A549 (cell line): ENCODE measurements around the gene CPLANE2. TPM values are rescaled to one million over a fixed set of nuclear protein-coding genes. Genes with fewer than 3 reads are reported as not detected.

Experiments used
- ATAC-seq, 2 experiments: fragments of 200-7000 bp in 1 of 2; fragments of >200 bp in 1 of 2; cut with Nextera tagmentation in 1 of 2; cut with Tn5 transposase in 1 of 2; 3 replicates each; pipeline versions ENCODE4 v1.8.0 to v1.9.1; 2018 to 2020; ENCODE audit warnings: mild to moderate bottlenecking in 1 of 2, moderate library complexity in 1 of 2
- CTCF ChIA-PET: fragments of 300-600 bp; sonication (Branson Sonifier 250); formaldehyde crosslinking; extraction: SDS; loops from one replicate; lab custom pipeline; 2021; ENCODE audit warnings: antibody characterized with exemption, inconsistent platforms; lab: Yijun Ruan, JAX
- POLR2A ChIA-PET: fragments of 350-600 bp; formaldehyde crosslinking; extraction: SDS; loops from one replicate; lab custom pipeline; 2021; ENCODE audit warnings: antibody characterized with exemption, inconsistent platforms; lab: Yijun Ruan, JAX
- DNase-seq, 2 experiments: peaks; one replicate each; pipeline versions ENCODE4 v3.0.0 to v3.0.0-alpha.2; 2011 to 2016; ENCODE audit warnings: low read depth in 1 of 2, low spot score in 1 of 2
- FAIRE-seq: peaks from 2 replicates; lab custom pipeline; 2011; peaks lifted over from hg19 to GRCh38; lab: Jason Lieb, UNC
- H3K27ac ChIP-seq, 2 experiments: fragments of >200 bp; sonication (Bioruptor Twin); formaldehyde crosslinking; 3 replicates each; pipeline ENCODE4 v1.5.1; 2016 to 2017
- H3K4me1 ChIP-seq: fragments of >200 bp; sonication (Bioruptor Twin); formaldehyde crosslinking; 3 replicates; pipeline ENCODE4 v1.6.1; 2016
- H3K4me2 ChIP-seq: fragments of >200 bp; sonication (Bioruptor Twin); formaldehyde crosslinking; 3 replicates; pipeline ENCODE4 v1.6.1; 2016
- H3K4me3 ChIP-seq: fragments of >200 bp; sonication (Bioruptor Twin); formaldehyde crosslinking; 3 replicates; pipeline ENCODE4 v1.5.1; 2016
- H3K9me3 ChIP-seq: fragments of >200 bp; sonication (Bioruptor Twin); formaldehyde crosslinking; 3 replicates; pipeline ENCODE4 v1.6.1; 2016
- BCL3 ChIP-seq: fragments of >200 bp; sonication (Bioruptor Twin); formaldehyde crosslinking; IDR thresholded peaks from 3 replicates; pipeline ENCODE4 v1.6.1; 2016
- BHLHE40 ChIP-seq: IDR thresholded peaks from 2 replicates; pipeline ENCODE4 v1.6.1; 2012; ENCODE audit warnings: low read depth, low read length, inconsistent platforms
- CEBPB ChIP-seq, 2 experiments: fragments of >200 bp in 1 of 2; sonication (Bioruptor Twin) in 1 of 2; formaldehyde crosslinking in 1 of 2; IDR thresholded peaks; 2 replicates each; pipeline ENCODE4 v1.6.1; 2012 to 2016
- CHD4 ChIP-seq: fragments of 200-600 bp; sonication (generic); IDR thresholded peaks from 2 replicates; pipeline ENCODE4 v1.6.1; 2016; ENCODE audit warnings: antibody characterized with exemption, mild to moderate bottlenecking, borderline replicate concordance
- EHF ChIP-seq: fragments of 250-450 bp; sonication (Bioruptor Pico); IDR thresholded peaks from 2 replicates; pipeline ENCODE4 v1.5.0; 2020; ENCODE audit warnings: mild to moderate bottlenecking
- EHMT2 ChIP-seq: fragments of 200-600 bp; sonication (generic); IDR thresholded peaks from 2 replicates; pipeline ENCODE4 v1.6.1; 2016; ENCODE audit warnings: antibody characterized with exemption, low read depth, mild to moderate bottlenecking, moderate library complexity
- ELK1 ChIP-seq: fragments of 150-350 bp; IDR thresholded peaks from 2 replicates; pipeline ENCODE4 v1.6.1; 2014; ENCODE audit warnings: low read depth, mild to moderate bottlenecking, low read length
- EP300 ChIP-seq, 2 experiments: fragments of >200 bp; sonication (Bioruptor Twin); formaldehyde crosslinking; IDR thresholded peaks; 2 replicates in 1 of 2; 3 replicates in 1 of 2; pipeline ENCODE4 v1.6.1; 2016 to 2017
- ESRRA ChIP-seq: fragments of 150-350 bp; IDR thresholded peaks from 2 replicates; pipeline ENCODE4 v1.6.1; 2014; ENCODE audit warnings: mild to moderate bottlenecking, low read length, borderline replicate concordance
- FOSB ChIP-seq: fragments of 250-450 bp; sonication (Bioruptor Pico); IDR thresholded peaks from 2 replicates; pipeline ENCODE4 v1.5.0; 2020; ENCODE audit warnings: mild to moderate bottlenecking, moderate library complexity
- GATA3 ChIP-seq: IDR thresholded peaks from 2 replicates; pipeline ENCODE4 v1.6.1; 2012; ENCODE audit warnings: borderline replicate concordance
- HOXA7 ChIP-seq: fragments of 250-450 bp; sonication (Bioruptor Pico); IDR thresholded peaks from 2 replicates; pipeline ENCODE4 v1.5.0; 2020; ENCODE audit warnings: mild to moderate bottlenecking, moderate library complexity
- HOXB5 ChIP-seq: fragments of 250-450 bp; sonication (Bioruptor Pico); IDR thresholded peaks from 2 replicates; pipeline ENCODE4 v1.5.0; 2020; ENCODE audit warnings: mild to moderate bottlenecking, moderate library complexity
- MAX ChIP-seq: IDR thresholded peaks from 2 replicates; pipeline ENCODE4 v1.6.1; 2012
- NFE2L2 ChIP-seq: fragments of 150-350 bp; conservative IDR thresholded peaks from 2 replicates; pipeline ENCODE4 v1.6.1; 2014; ENCODE audit warnings: low read length
- PBX3 ChIP-seq: IDR thresholded peaks from 2 replicates; pipeline ENCODE4 v1.6.1; 2012
- PHF8 ChIP-seq: fragments of 200-600 bp; sonication (generic); IDR thresholded peaks from 2 replicates; pipeline ENCODE4 v1.6.1; 2016; ENCODE audit warnings: low read depth, mild to moderate bottlenecking, antibody characterized with exemption, moderate library complexity, borderline replicate concordance
- RFX5 ChIP-seq: fragments of 450-650 bp; IDR thresholded peaks from 2 replicates; pipeline ENCODE4 v1.7.1; 2014; ENCODE audit warnings: antibody characterized with exemption, mild to moderate bottlenecking, moderate library complexity
- SREBF2 ChIP-seq: fragments of 450-650 bp; IDR thresholded peaks from 2 replicates; pipeline ENCODE4 v1.6.1; 2014; ENCODE audit warnings: mild to moderate bottlenecking, moderate library complexity
- TFCP2L1 ChIP-seq: fragments of 250-450 bp; sonication (Bioruptor Pico); IDR thresholded peaks from 2 replicates; pipeline ENCODE4 v1.5.0; 2021; ENCODE audit warnings: mild to moderate bottlenecking
- TP53 ChIP-seq: fragments of 250-450 bp; sonication (Bioruptor Pico); IDR thresholded peaks from 2 replicates; pipeline ENCODE4 v1.5.0; 2021; ENCODE audit warnings: mild to moderate bottlenecking, moderate library complexity
- ZSCAN20 ChIP-seq: fragments of 250-450 bp; sonication (Bioruptor Pico); IDR thresholded peaks from 2 replicates; pipeline ENCODE4 v1.8.0; 2022; ENCODE audit warnings: mild to moderate bottlenecking, moderate library complexity
- whole genome bisulfite sequencing: methylation state at CpG from one replicate; pipeline ENCODE4 v1.1.6; 2017; ENCODE audit errors: missing lambda C conversion rate; 5-methylcytosine and 5-hydroxymethylcytosine counted together
- polyA plus RNA-seq, 4 experiments: library from polyadenylated mRNA; depleted of rRNA in 3 of 4; stranded (reverse); fragments of >200 nt; fragmentation: RNase III in 1 of 4; extraction: RNeasy Plus Mini Kit Qiagen cat#74134 plus additional on column Dnase treatment in 1 of 4; gene quantifications; 2 replicates in 3 of 4; 3 replicates in 1 of 4; pipeline ENCODE4 v1.2.3, GENCODE V29; 2011 to 2017

Gene CPLANE2
- polyA plus RNA-seq, 2 of the 4 experiments (the other 2 are of a cell fraction): 2.4 to 3.7 TPM

- Histone ChIP-seq H3K4me3 (no peak overlapping the region), H3K4me1 (no peaks in the 10 kb centered on the region; the same call in 2 of the 3 replicates)
- CTCF ChIA-PET: interaction anchor here (1.6 to 3.2 kb wide), 2 partner anchors 12 to 13 kb away, joined by 5 to 10 read pairs; no protein-coding TSS in a partner anchor
- no peak for DNase-seq
- POLR2A ChIA-PET: no interaction called here
- TF ChIP-seq EHF (CRISPR knock-in tag): no peak
- TF ChIP-seq EP300 (IDR thresholded peaks at IDR 0.05): no peak
- TF ChIP-seq HOXB5 (CRISPR knock-in tag): no peak
- TF ChIP-seq FOSB: no peak
- no peak for TF ChIP-seq TP53 (CRISPR knock-in tag)
- TF ChIP-seq CHD4: no peak
- TF ChIP-seq HOXA7 (CRISPR knock-in tag): no peak
- TF ChIP-seq, all 56 proteins: peak for 0
- FAIRE-seq: no peak
- no peak for ATAC-seq
- no peak overlapping the region for H3K27ac ChIP-seq
- H3K4me2 ChIP-seq: no peak overlapping the region
- WGBS: 83% methylated on average over 10 of the region's 13 CpGs
- H3K9me3 ChIP-seq: no peaks in the 10 kb centered on the region
Observed at GRCh38 chr1:16230744-16231143, 6.2 kb downstream of the CPLANE2 start.

DNA sequence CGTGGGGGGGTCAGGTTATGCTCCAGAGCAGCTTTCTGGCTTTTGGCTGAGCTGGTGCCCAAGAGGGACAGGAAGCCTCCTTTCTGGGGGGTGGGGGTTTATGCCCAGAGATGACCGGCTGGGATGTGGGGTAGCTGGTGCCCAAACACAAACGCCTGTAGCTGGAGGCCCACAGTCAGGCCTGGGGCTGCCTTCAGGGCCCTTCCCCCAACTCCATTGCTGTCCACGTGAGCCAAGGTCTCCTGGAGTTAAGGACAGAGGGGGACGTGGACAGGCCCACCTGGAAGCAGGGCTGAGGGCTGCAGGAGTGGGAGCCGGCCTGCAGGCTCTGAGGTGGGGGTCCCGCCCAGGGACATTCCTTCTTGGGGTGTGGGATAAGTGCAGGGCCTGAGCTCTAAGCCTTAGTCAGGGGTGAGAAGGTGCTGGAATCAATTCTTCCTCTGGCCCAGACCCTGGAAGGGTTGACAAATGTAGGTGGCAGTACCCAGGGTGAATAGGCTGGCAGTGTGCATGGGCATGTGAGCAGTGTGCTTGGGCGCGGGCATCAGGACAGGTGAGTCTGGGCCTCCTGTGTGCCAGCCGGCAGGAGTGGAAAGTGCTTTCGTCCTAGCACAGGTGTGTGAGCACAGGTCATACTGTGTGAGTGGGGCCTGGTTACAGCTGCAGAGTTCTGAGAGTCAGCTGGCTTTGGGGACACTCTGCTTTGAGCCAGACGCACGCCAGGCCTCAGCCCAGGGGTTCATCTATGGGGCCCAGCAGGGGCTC lies 6.8 kb downstream of the CPLANE2 start:
- DNase-seq: no peak
- no peak overlapping the region for H3K4me3 ChIP-seq
- TF ChIP-seq EHMT2: no peak
- no peak for TF ChIP-seq PBX3
- TF ChIP-seq TFCP2L1 (CRISPR knock-in tag): no peak
- no peak for TF ChIP-seq BHLHE40
- no peaks in the 10 kb centered on the region for H3K4me1 ChIP-seq
- H3K9me3 ChIP-seq: no peaks in the 10 kb centered on the region
- H3K4me2 ChIP-seq: no peak overlapping the region
- no peak overlapping the region for H3K27ac ChIP-seq
- ChIA-PET POLR2A (no interaction called here), CTCF (interaction anchor here (0.8 to 3.2 kb wide), 3 partner anchors 12 to 157 kb away, joined by 3 to 10 read pairs (median 5); partner anchors contain the start of gene FAM131C)
- no peak for ATAC-seq
- no peak for FAIRE-seq
- 73% methylated on average over 12 of the region's 13 CpGs for WGBS

- no peak for TF ChIP-seq ELK1
- TF ChIP-seq CEBPB (IDR thresholded peaks at IDR 0.05): no peak
- no peak for TF ChIP-seq BCL3
- no peak for TF ChIP-seq MAX
- no peak for TF ChIP-seq GATA3
- no peak for TF ChIP-seq ESRRA
- no peak for TF ChIP-seq SREBF2
- TF ChIP-seq PHF8: no peak
- no peak for TF ChIP-seq RFX5
- TF ChIP-seq TFCP2L1 (CRISPR knock-in tag): no peak
- TF ChIP-seq ZSCAN20 (CRISPR knock-in tag): no peak
- TF ChIP-seq BHLHE40: no peak
- no peak for TF ChIP-seq NFE2L2
- ChIA-PET CTCF (interaction anchor here (0.8 to 1.3 kb wide), 4 partner anchors 18 to 154 kb away, joined by 3 to 6 read pairs (median 4); partner anchors contain the start of gene FAM131C), POLR2A (no interaction called here)
- ATAC-seq (no peak), DNase-seq (no peak), FAIRE-seq (no peak)
- no peaks in the 10 kb centered on the region for H3K9me3 ChIP-seq
- no peaks in the 10 kb centered on the region for H3K4me1 ChIP-seq
- no peak overlapping the region for H3K27ac ChIP-seq
- H3K4me2 ChIP-seq: no peak overlapping the region
- H3K4me3 ChIP-seq: no peak overlapping the region
- 82% methylated on average over 16 of the region's 46 CpGs for WGBS
Observed at GRCh38 chr1:16226490-16227179, 10.3 kb downstream of the CPLANE2 start.
